Keratinocyte (primary cell): ENCODE results near the gene SPC24. TPM values are rescaled to one million over a fixed set of nuclear protein-coding genes. Genes with fewer than 3 reads are reported as not detected.

Experiments
- DNase-seq: peaks from one replicate; pipeline ENCODE4 v3.0.0-alpha.2; 2011; ENCODE audit warnings: low read depth, missing footprints, low spot score
- FAIRE-seq: peaks from 2 replicates; lab custom pipeline; 2011; peaks lifted over from hg19 to GRCh38; lab: Jason Lieb, UNC
- H2AFZ ChIP-seq: 2 replicates; pipeline ENCODE4 v1.6.0; 2012; ENCODE audit warnings: low read length, control low read depth, inconsistent platforms; ENCODE audit not compliant: control insufficient read depth
- H3K27ac ChIP-seq: 2 replicates; pipeline ENCODE4 v1.5.1; 2011; ENCODE audit warnings: low read length; ENCODE audit not compliant: control insufficient read depth, insufficient read depth
- H3K27me3 ChIP-seq: 3 replicates; pipeline ENCODE4 v1.6.0; 2011; ENCODE audit warnings: low read length; ENCODE audit not compliant: control insufficient read depth, insufficient read depth; ENCODE audit errors: extremely low read depth
- H3K36me3 ChIP-seq, 2 experiments: 2 replicates in 1 of 2; 3 replicates in 1 of 2; pipeline ENCODE4 v1.5.1; 2011; ENCODE audit warnings: low read length in 2 of 2, mild to moderate bottlenecking in 1 of 2; ENCODE audit not compliant: control insufficient read depth in 2 of 2, insufficient read depth in 2 of 2; ENCODE audit errors: extremely low read depth in 1 of 2
- H3K4me1 ChIP-seq: 3 replicates; pipeline ENCODE4 v1.5.1; 2011; ENCODE audit warnings: low read length; ENCODE audit not compliant: control insufficient read depth, insufficient read depth; ENCODE audit errors: extremely low read depth
- H3K4me2 ChIP-seq: 3 replicates; pipeline ENCODE4 v1.6.0; 2011; ENCODE audit warnings: low read depth, low read length; ENCODE audit not compliant: control insufficient read depth, insufficient read depth; ENCODE audit errors: extremely low read depth
- H3K4me3 ChIP-seq, 3 experiments: fragments of 200-600 bp in 1 of 3; sonication (generic) in 1 of 3; 2 replicates in 2 of 3; 3 replicates in 1 of 3; pipeline ENCODE4 v1.5.1; 2011 to 2016; ENCODE audit warnings: low read length in 3 of 3, mild to moderate bottlenecking in 3 of 3, control low read depth in 2 of 3, inconsistent platforms in 1 of 3, low read depth in 1 of 3, mixed read lengths in 1 of 3, mixed run types in 1 of 3, moderate library complexity in 1 of 3; ENCODE audit not compliant: control insufficient read depth in 2 of 3, insufficient read depth in 2 of 3; ENCODE audit errors: extremely low read depth in 1 of 3
- H3K79me2 ChIP-seq: 2 replicates; pipeline ENCODE4 v1.6.0; 2012; ENCODE audit warnings: low read length; ENCODE audit not compliant: control insufficient read depth, insufficient read depth
- H3K9ac ChIP-seq: 3 replicates; pipeline ENCODE4 v1.6.0; 2011; ENCODE audit warnings: low read length; ENCODE audit not compliant: control insufficient read depth, insufficient read depth; ENCODE audit errors: extremely low read depth
- H3K9me1 ChIP-seq: 3 replicates; pipeline ENCODE4 v1.6.0; 2011; ENCODE audit warnings: low read length; ENCODE audit not compliant: control insufficient read depth, insufficient read depth; ENCODE audit errors: extremely low read depth
- H3K9me3 ChIP-seq: 2 replicates; pipeline ENCODE4 v1.5.1; 2012; ENCODE audit warnings: low read depth, low read length; ENCODE audit not compliant: control insufficient read depth
- H4K20me1 ChIP-seq: 3 replicates; pipeline ENCODE4 v1.6.0; 2011; ENCODE audit warnings: low read length; ENCODE audit not compliant: control insufficient read depth, insufficient read depth; ENCODE audit errors: extremely low read depth
- CTCF ChIP-seq, 3 experiments: IDR thresholded peaks in 1 of 3; conservative IDR thresholded peaks in 1 of 3; optimal IDR thresholded peaks in 1 of 3; 2 replicates in 2 of 3; 3 replicates in 1 of 3; pipeline versions ENCODE3 to v1.5.1; 2011; ENCODE audit warnings: low read length in 3 of 3, mild to moderate bottlenecking in 3 of 3, moderate library complexity in 2 of 3, control low read depth in 1 of 3, inconsistent platforms in 1 of 3; ENCODE audit not compliant: insufficient read depth in 2 of 3; ENCODE audit errors: extremely low read depth in 1 of 3
- EZH2 ChIP-seq: IDR thresholded peaks from one replicate; pipeline ENCODE4 v1.6.1; 2012; ENCODE audit warnings: inconsistent platforms, mild to moderate bottlenecking, low read length, moderate library complexity
- dilution Hi-C: fragments of 300-500 bp; cut with MboI; formaldehyde crosslinking; loops from one replicate; pipeline ENCODE4 v1.7.0; 2020; ENCODE audit warnings: low sequenced_read_pairs; ENCODE audit not compliant: extremely low pct_ligation_motif_present
- polyA plus RNA-seq, 5 experiments: library from polyadenylated mRNA; depleted of rRNA in 3 of 5; stranded (reverse) in 3 of 5; stranded (forward) in 1 of 5; unstranded in 1 of 5; fragments of >200 nt; gene quantifications; 1 replicate in 1 of 5; 2 replicates in 3 of 5; 3 replicates in 1 of 5; pipeline versions ENCODE4 v1.2.1 to v1.2.3, GENCODE V29; 2011 to 2012; ENCODE audit warnings: missing spikeins in 2 of 5, low read depth in 1 of 5, low replicate concordance in 1 of 5

Gene SPC24
- polyA plus RNA-seq, 1 donor (not counting 4 experiments of a cell fraction or from before 2014, with no cell fraction given): 6.4 TPM

- TF ChIP-seq EZH2: no peak
- no peak for TF ChIP-seq CTCF (optimal IDR thresholded peaks at IDR 0.05 in 1 of 3, IDR thresholded peaks at IDR 0.05 in 1 of 3, conservative IDR thresholded peaks at IDR 0.05 in 1 of 3; ENCODE audit: extremely low read depth in 1 of 3, insufficient read depth in 2 of 3, low read length in 3 of 3)
- Histone ChIP-seq H2AFZ (no peak overlapping the region), H3K4me2 (no peak overlapping the region), H3K79me2 (no peaks in the 10 kb centered on the region), H3K9me3 (no peaks in the 10 kb centered on the region), H4K20me1 (no peaks in the 10 kb centered on the region), H3K4me1 (no peaks in the 10 kb centered on the region), H3K36me3 (peaks cover 3 to 10% of the 10 kb centered on the region in 2 experiments), H3K9me1 (no peaks in the 10 kb centered on the region), H3K9ac (no peak overlapping the region), H3K27me3 (no peaks in the 10 kb centered on the region), H3K27ac (no peak overlapping the region), H3K4me3 (no peak overlapping the region)
- FAIRE-seq: no peak
- dilution Hi-C loops: no loop called here
- no peak for DNase-seq
Observed at GRCh38 chr19:11200931-11201330, 45.3 kb upstream of the SPC24 start.

GRCh38 chr19:11200015-11200574, 44.5 kb upstream of the SPC24 start:
- Histone ChIP-seq H3K4me1 (no peaks in the 10 kb centered on the region), H2AFZ (no peak overlapping the region), H3K79me2 (no peaks in the 10 kb centered on the region), H3K4me3 (no peak overlapping the region), H3K9me3 (no peaks in the 10 kb centered on the region), H3K27ac (no peak overlapping the region), H3K9me1 (no peaks in the 10 kb centered on the region), H3K27me3 (no peaks in the 10 kb centered on the region), H4K20me1 (no peaks in the 10 kb centered on the region), H3K4me2 (no peak overlapping the region), H3K36me3 (peaks cover 3 to 9% of the 10 kb centered on the region in 2 experiments), H3K9ac (no peak overlapping the region)
- DNase-seq (no peak), FAIRE-seq (no peak)
- TF ChIP-seq CTCF (optimal IDR thresholded peaks at IDR 0.05 in 1 of 3, IDR thresholded peaks at IDR 0.05 in 1 of 3, conservative IDR thresholded peaks at IDR 0.05 in 1 of 3; ENCODE audit: extremely low read depth in 1 of 3, insufficient read depth in 2 of 3, low read length in 3 of 3) (no peak), EZH2 (no peak)
- dilution Hi-C loops: no loop called here
